ENCODE data around the gene MARCO. TPM values are rescaled to one million over a fixed set of nuclear protein-coding genes. Genes with fewer than 3 reads are reported as not detected.
A peak's percentile ranks its signal among the peaks of the same experiment; 100 is the strongest.

The MARCO gene
- total and polyA plus RNA-seq, 2 of the 8 experiments (the other 6 are each of a cell fraction or from before 2014, with no cell fraction given), result not detected

GRCh38 chr2:118974103-118974993 is 32.4 kb downstream of the MARCO start:
- Histone ChIP-seq H2BK12ac (ENCODE audit: low read depth, low read length) (no peak overlapping the region), H4K91ac (replicated peaks; ENCODE audit: insufficient read length, low read length) (no peak overlapping the region), H4K20me1 (replicated peaks in 1 of 2; ENCODE audit: control insufficient read depth in 1 of 2, insufficient read depth in 2 of 2, low read length in 2 of 2) (peaks cover 0 to 2% of the 10 kb centered on the region in 2 experiments), H3K4me2 (ENCODE audit: insufficient read depth in 1 of 2, low read depth in 2 of 2, low read length in 2 of 2) (no peak overlapping the region), H3K4me1 (replicated peaks in 1 of 4; ENCODE audit: control insufficient read depth in 3 of 4, insufficient read depth in 4 of 4, low read length in 3 of 4) (peaks cover 0 to 2% (median 0%) of the 10 kb centered on the region in 4 experiments; a peak in 1 of 7 replicates), H2BK15ac (ENCODE audit: low read length) (0 out of 2 replicates have a peak overlapping the region, but pooled peaks have one; percentile 16), H4K8ac (ENCODE audit: extremely low read depth, insufficient read depth, low read length) (no peak overlapping the region), H3K23me2 (ENCODE audit: low read depth, low read length) (0 out of 2 replicates have a peak, but pooled peaks cover 1% of the 10 kb centered on the region), H3K18ac (ENCODE audit: extremely low read depth, low read length) (no peak overlapping the region), H3K36me3 (ENCODE audit: control insufficient read depth in 2 of 4, insufficient read depth in 4 of 4, low read length in 3 of 4) (no peaks in the 10 kb centered on the region), H2BK5ac (ENCODE audit: low read depth, low read length) (no peak overlapping the region), H4K5ac (ENCODE audit: insufficient read length, low read depth, low read length) (no peak overlapping the region), H3K79me1 (ENCODE audit: low read depth, low read length) (no peaks in the 10 kb centered on the region), H2BK120ac (replicated peaks; ENCODE audit: low read depth, low read length) (no peak overlapping the region), H3K9ac (replicated peaks in 1 of 4; ENCODE audit: extremely low read depth in 1 of 4, low read depth in 3 of 4, low read length in 3 of 4) (no peak overlapping the region), H3K27ac (ENCODE audit: low read depth, low read length) (no peak overlapping the region), H3K4me3 (ENCODE audit: extremely low read depth in 1 of 4, insufficient read depth in 2 of 4, low read depth in 3 of 4, low read length in 4 of 4) (no peak overlapping the region), H3K9me3 (ENCODE audit: insufficient read depth in 2 of 2, low read depth in 1 of 2, low read length in 1 of 2) (no peaks in the 10 kb centered on the region), H3K14ac (ENCODE audit: insufficient read length) (no peak overlapping the region), H3K27me3 (replicated peaks in 1 of 4; ENCODE audit: control insufficient read depth in 3 of 4, extremely low read depth in 1 of 4, insufficient read depth in 3 of 4, low read length in 3 of 4) (peaks cover 0 to 12% (median 2%) of the 10 kb centered on the region in 4 experiments; a peak in 2 of 7 replicates), H2AFZ (ENCODE audit: low read length) (no peak overlapping the region), H2AK5ac (ENCODE audit: low read depth, low read length) (no peak overlapping the region), H2BK20ac (ENCODE audit: low read length) (no peak overlapping the region), H3K4ac (replicated peaks; ENCODE audit: insufficient read length, low read depth, low read length) (no peak overlapping the region), H3K79me2 (ENCODE audit: control insufficient read depth in 1 of 2, insufficient read depth in 2 of 2, low read length in 2 of 2) (no peaks in the 10 kb centered on the region), H3K56ac (replicated peaks; ENCODE audit: insufficient read length, low read depth, low read length) (no peak overlapping the region), H3K23ac (ENCODE audit: insufficient read length) (no peak overlapping the region)
- no peak for FAIRE-seq
- 93% methylated on average over 12 of the region's 13 CpGs; no CpG with 5 or more reads in 1 of the 2 experiments for WGBS, 2 experiments (ENCODE audit: extremely low coverage in 1 of 2, insufficient coverage in 1 of 2, insufficient read length in 1 of 2, insufficient replicate concordance in 2 of 2, low coverage in 1 of 2, low lambda C conversion rate in 2 of 2, missing lambda C conversion rate in 1 of 2)
- POLR2A ChIA-PET (ENCODE audit: partially characterized antibody), result interaction anchor here (0.6 kb wide), 1 partner anchor 182 kb away, joined by 4 read pairs; no protein-coding TSS in a partner anchor
- CTCF ChIA-PET (ENCODE audit: partially characterized antibody), result interaction anchor here (0.7 kb wide), 1 partner anchor 321 kb away, joined by 3 read pairs; no protein-coding TSS in a partner anchor
- peak in 1 of 2 experiments; percentile 31 for DNase-seq (ENCODE audit: low read depth in 1 of 2, low spot score in 2 of 2)
- TF ChIP-seq JUND (IDR thresholded peaks at IDR 0.05; ENCODE audit: low read length), result no peak
- TF ChIP-seq CTBP2 (IDR thresholded peaks at IDR 0.05; ENCODE audit: borderline replicate concordance, insufficient read depth, insufficient read length, low read length), result no peak
- TF ChIP-seq MAFK (IDR thresholded peaks at IDR 0.05; ENCODE audit: low read depth, low read length), result no peak
- TF ChIP-seq RXRA (IDR thresholded peaks at IDR 0.05; ENCODE audit: insufficient read depth, low read depth, low read length), result no peak
- no peak for TF ChIP-seq SRF (IDR thresholded peaks at IDR 0.05; ENCODE audit: low read depth, low read length)

Measured in H1 (cell line).